ACHN (cell line): ENCODE data around the gene CEBPZOS.

Experiments
- DNase-seq: peaks from one replicate; pipeline ENCODE4 v3.0.0-alpha.2; 2015
- in situ Hi-C: cut with HindIII; loops from 2 replicates; pipeline ENCODE4 v1.10.0; 2017; ENCODE audit warnings: low sequenced_read_pairs, low pct_ligation_motif_present, low pct_unique_long_range_greater_than_20kb

Gene CEBPZOS

GRCh38 chr2:37196320-37197195, at the start of gene CEBPZOS:
Gene CEBPZOS, plus strand, starts transcription at chr2:37196496. Its CDS starts 3,209 bp downstream, at chr2:37199705.
- in situ Hi-C loops, result no loop called here
- peak; percentile 74 for DNase-seq

- in situ Hi-C loops, result no loop called here
- DNase-seq, result no peak
Measured at GRCh38 chr2:37148325-37148724, 48.0 kb upstream of the CEBPZOS start.

- DNase-seq, result no peak
- in situ Hi-C loops, result no loop called here
Measured at GRCh38 chr2:37149626-37150322, 46.5 kb upstream of the CEBPZOS start.

GRCh38 chr2:37153224-37153623, 43.1 kb upstream of the CEBPZOS start:
- in situ Hi-C loops, result no loop called here
- no peak for DNase-seq

- DNase-seq, result no peak
- in situ Hi-C loops, result no loop called here
Measured at GRCh38 chr2:37154785-37155184, 41.5 kb upstream of the CEBPZOS start.

GRCh38 chr2:37156071-37156856, 40.0 kb upstream of the CEBPZOS start:
- DNase-seq, result peak; percentile 47
- in situ Hi-C loops, result no loop called here

- in situ Hi-C loops, result no loop called here
- peak; percentile 94 for DNase-seq
Measured at GRCh38 chr2:37156857-37157714, 39.2 kb upstream of the CEBPZOS start, which contains the start of gene EIF2AK2. Gene EIF2AK2, minus strand, starts transcription at chr2:37156980. Its CDS starts 9,174 bp downstream, at chr2:37147806.

GRCh38 chr2:37164757-37165156, 31.5 kb upstream of the CEBPZOS start:
- in situ Hi-C loops, result no loop called here

GRCh38 chr2:37167636-37168180, 28.6 kb upstream of the CEBPZOS start:
- in situ Hi-C loops, result no loop called here
- DNase-seq, result peak; percentile 14

More at GRCh38 chr2:37164757-37165156, 31.5 kb upstream of the CEBPZOS start:
- no peak for DNase-seq

GRCh38 chr2:37168217-37168981, 27.9 kb upstream of the CEBPZOS start:
- peak; percentile 64 for DNase-seq
- in situ Hi-C loops, result no loop called here

GRCh38 chr2:37171624-37171950, 24.7 kb upstream of the CEBPZOS start:
- in situ Hi-C loops, result no loop called here

GRCh38 chr2:37173741-37174140, 22.6 kb upstream of the CEBPZOS start:
- in situ Hi-C loops, result no loop called here
- no peak for DNase-seq

More at GRCh38 chr2:37171624-37171950, 24.7 kb upstream of the CEBPZOS start:
- DNase-seq, result no peak

GRCh38 chr2:37180006-37180639, 16.2 kb upstream of the CEBPZOS start:
- no peak for DNase-seq
- in situ Hi-C loops, result no loop called here

- DNase-seq, result no peak
- in situ Hi-C loops, result no loop called here
Measured at GRCh38 chr2:37180640-37181039, 15.7 kb upstream of the CEBPZOS start.

GRCh38 chr2:37181726-37182684, 14.3 kb upstream of the CEBPZOS start:
- DNase-seq, result no peak
- in situ Hi-C loops, result no loop called here

GRCh38 chr2:37188570-37188969, 7.7 kb upstream of the CEBPZOS start, which contains the start of gene SULT6B1:
Gene SULT6B1, minus strand, starts transcription at chr2:37188670. Its CDS starts 30 bp downstream, at chr2:37188640.
- in situ Hi-C loops, result no loop called here
- no peak for DNase-seq
